Stimulated activated CD4-positive, alpha-beta T cell treated with anti-CD3 and anti-CD28 coated beads, Interleukin-2, amount 100 ng/mL, for 48 hours (primary cell): ENCODE results near the gene MXD3.
"Not testable (repeated sequence)": the region's sequence is repeated elsewhere in the genome, so short reads cannot be mapped to it uniquely, and the experiment has no call there.

ENCODE experiments used
- DNase-seq, 2 donors: peaks; one replicate each; pipeline ENCODE4 v3.0.0-alpha.2; 2020

Gene MXD3

DNA sequence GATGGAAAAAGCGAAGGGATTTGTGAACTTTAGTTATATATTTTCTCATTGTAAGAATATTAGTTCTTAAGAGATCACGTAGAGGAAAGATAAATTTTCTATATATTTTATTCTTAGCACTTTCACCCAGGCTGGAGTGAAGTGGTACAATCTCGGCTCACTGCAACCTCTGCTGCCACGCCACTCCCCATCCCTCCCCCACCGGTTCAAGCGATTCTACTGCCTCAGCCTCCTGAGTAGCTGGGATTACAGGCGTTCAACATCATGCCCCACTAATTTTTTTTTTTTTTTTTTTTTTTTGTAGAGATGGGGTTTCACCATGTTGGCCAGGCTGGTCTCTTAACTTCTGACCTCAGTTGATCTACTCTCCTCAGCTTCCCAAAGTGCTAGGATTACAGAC lies 50.7 kb downstream of the MXD3 start:
- DNase-seq, result no peak

GRCh38 chr5:177258711-177259110 lies 53.0 kb downstream of the MXD3 start:
- DNase-seq, result not testable (repeated sequence)
